Activated T-helper 1 cell treated with Interleukin-2 at 50 U/mL for 16 hours (primary cell): ENCODE measurements around the gene PRKCB.

Experiments
- DNase-seq: peaks from one replicate; pipeline ENCODE4 v3.0.0-alpha.2; 2020; ENCODE audit warnings: low read depth

PRKCB gene

GRCh38 chr16:23943604-23944003 is 107.8 kb downstream of the PRKCB start:
- DNase-seq = no peak

- no peak for DNase-seq
These were observed 108.6 kb downstream of the PRKCB start for GRCh38 chr16:23944381-23944780.

DNA sequence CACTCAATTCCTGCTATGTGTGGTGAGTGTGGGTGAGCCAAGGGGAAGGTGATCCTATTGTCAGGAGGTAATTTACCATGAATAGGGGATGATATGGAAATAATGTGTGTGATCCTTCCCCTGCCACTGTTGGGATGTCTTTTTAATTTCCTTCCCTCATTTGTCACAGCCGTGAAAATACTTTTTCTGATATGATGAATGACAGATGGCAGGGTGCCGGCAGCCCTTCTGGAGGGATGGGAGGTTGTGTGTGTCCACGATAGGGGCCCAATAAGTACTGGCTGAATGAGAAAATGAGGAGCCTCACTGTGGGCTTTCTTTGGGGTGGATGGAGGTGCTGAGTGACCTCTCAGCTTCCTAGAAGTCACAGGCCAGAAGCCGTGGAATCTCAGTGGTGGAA is 109.5 kb downstream of the PRKCB start:
- no peak for DNase-seq

GRCh38 chr16:23947838-23948237 is 112.1 kb downstream of the PRKCB start:
- DNase-seq = no peak

GRCh38 chr16:23948949-23949411 is 113.2 kb downstream of the PRKCB start:
- DNase-seq = peak; percentile 56

DNA sequence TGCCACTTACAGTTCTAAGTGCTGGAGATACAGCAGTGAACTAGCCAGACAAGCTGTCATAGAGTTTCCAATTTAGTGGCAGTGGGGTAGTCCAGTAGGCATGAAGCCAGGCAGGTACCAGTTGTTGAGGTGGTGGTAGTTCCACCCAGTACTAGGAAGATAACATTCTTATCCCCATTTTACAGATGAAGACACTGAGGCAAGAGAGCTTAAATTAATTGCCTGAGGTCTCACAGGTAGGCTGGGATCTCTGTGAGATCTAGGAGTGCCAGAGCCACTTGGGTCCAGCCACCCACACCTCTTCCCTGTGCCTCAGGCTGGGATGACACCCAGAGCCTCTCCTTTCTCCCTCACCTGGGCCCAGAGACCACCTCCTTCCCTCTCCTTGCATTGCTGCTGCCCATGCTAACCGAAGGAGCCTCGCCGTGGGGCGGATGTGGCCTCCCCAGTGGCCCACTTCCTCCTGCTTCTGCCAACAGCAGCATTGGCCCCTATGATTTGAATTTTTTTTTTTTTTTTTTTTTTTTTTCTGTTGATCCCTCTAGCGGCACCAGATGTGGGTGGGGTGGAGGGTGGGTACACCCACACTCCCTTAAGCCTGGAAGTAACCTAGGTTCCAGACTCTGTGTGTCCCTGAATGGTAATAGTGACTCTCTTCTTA is 114.0 kb downstream of the PRKCB start:
- DNase-seq = peak; percentile 67

GRCh38 chr16:23950291-23950894 is 114.6 kb downstream of the PRKCB start:
- DNase-seq = no peak

DNA sequence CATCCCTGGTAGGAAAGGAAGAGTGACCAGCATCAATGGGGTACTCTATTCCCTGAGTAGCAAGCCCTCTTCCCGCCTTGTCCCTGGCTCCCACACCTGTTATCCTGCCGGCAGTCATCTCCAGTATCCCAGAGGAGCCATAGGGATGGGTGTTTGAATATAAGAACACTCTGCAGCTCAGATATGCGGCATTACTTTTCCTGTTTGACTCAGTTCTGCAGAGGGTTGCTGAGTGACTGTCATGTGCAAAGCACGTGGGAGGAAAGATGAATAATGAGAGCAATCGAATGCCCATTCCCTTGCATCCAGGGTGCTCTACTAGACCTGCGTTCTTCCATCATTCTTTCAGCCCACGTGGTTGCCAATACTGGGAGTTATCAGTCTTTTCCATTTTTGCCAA is 115.1 kb downstream of the PRKCB start:
- no peak for DNase-seq

DNA sequence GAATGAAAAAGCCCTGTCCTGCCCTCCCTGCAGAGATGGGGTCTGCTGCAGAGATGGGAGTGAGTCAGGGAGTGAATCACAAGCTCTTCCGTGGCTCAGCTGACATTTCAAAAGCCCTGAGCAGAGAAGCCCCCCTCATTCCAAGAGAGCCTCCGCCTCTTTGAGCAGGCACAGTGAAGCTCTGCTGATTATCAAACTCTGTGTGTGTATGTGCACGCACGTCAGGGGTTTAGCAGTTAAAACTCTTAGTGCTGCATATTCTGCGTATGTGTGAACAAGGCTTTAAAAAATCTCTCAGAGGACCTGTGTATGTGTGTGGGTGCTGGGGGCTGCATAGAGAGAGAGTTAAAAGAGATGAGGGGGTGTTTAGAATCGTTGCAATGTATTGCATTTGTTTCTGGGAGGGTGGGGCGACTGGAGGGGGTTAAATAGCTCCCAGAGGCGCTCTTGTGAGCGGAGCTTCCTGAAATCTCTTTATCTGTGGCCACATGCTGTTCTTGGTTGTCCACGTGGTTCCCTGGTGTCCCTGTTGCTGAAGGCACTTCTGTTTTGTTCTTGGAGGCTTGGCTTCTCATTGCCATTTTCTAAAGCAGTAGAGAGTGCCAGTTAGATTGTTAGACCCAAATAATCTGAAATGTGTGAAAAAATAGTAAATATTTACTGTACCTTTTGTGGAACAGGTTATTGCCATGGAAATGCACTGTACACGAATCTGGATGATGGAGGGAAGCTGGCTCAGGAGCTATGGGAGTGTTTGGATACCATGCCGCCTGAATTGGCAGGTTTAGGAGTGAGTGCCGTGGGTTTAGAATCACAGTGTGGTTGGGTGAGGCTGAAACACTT is 116.6 kb downstream of the PRKCB start:
- DNase-seq = no peak

GRCh38 chr16:23952971-23953300 is 117.2 kb downstream of the PRKCB start:
- no peak for DNase-seq

GRCh38 chr16:23953476-23953875 is 117.7 kb downstream of the PRKCB start:
- no peak for DNase-seq

- no peak for DNase-seq
These were observed 119.3 kb downstream of the PRKCB start for GRCh38 chr16:23955088-23955487.

DNA sequence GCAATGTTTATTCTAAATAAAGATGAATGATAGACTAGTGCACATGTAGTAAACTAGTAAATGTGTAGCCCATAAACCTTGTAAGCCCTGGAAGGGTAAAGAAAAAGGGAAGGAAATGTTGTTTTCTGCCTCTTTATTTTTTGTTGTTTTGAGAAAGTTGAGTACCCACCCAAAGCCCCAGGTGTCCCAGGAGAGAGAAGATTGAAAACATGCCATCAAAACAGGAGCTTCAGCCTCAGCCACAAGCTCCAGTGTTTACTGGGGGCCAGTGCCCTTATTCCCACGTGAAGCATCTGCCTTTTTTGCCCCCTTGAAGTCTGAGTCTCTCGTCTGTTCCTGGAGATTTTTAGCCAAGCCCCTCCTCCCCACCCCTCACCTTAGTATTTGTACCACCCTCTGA is 121.5 kb downstream of the PRKCB start:
- no peak for DNase-seq

DNA sequence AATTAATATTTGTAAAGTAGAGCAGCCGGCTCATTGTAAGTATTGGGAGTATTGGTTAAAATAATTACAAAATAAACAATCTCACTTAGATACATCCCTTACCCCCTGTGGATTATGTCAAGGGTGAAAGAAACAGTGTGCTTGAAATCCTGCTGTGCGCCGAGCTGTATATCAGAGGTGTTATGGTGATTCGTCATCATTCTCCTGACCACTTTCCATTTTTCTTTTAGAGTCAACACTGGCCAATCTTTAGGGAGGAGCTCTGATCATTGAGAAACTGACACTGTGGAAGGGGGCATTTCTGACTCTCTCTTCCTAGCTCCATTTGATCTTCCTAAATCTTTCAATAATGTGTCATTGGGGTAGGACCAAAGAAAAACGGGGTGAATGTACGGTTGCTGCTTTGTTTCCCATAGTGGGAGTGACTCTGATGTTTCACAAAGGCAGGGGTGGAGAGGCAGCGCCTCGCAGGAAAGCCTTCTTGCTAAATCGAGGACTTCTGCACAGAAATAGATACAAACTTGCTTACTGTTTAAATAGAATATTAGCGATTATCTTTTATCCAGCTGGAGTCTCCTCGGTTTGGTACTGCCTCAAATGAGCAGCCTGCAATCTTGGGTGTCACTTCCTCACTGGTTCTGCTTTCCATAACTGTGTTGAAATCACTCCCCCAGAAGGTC is 123.4 kb downstream of the PRKCB start:
- no peak for DNase-seq

DNA sequence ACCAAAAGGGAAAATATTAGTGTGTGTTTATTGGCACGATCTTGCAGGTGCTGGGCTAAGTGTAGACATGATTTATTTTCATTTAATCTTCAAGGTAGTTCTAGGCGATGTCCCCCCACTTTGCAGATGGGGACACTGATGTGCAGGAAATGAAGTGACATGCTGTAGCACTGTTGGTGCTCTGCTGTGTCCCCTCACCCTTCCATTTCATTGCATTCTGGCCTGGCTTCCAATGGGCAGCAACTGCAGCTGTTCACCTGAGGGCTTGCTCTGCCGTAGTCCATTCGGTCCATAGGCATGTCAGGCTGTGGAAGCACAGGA is 123.9 kb downstream of the PRKCB start:
- DNase-seq = no peak

GRCh38 chr16:23960081-23960885 is 124.5 kb downstream of the PRKCB start:
- DNase-seq = no peak

DNA sequence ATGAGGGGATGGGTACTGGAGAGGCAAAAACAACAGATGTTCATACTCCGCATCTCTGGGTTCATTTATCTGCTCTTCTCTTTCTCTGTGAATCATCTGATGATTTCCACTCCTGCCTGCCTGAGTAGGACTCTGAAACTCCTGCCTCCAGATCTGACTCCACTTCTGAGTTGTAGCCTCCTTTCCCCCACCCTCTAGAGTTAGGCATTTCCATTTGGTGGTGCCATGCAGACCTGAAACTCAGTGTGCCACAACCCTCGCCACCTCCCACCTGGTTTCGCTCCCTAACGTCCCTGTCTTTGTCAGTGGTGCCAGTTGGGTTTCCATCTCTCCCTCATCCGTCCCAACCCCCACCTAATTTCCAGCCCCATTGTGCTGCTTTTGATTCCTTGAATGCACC is 126.2 kb downstream of the PRKCB start:
- no peak for DNase-seq

DNA sequence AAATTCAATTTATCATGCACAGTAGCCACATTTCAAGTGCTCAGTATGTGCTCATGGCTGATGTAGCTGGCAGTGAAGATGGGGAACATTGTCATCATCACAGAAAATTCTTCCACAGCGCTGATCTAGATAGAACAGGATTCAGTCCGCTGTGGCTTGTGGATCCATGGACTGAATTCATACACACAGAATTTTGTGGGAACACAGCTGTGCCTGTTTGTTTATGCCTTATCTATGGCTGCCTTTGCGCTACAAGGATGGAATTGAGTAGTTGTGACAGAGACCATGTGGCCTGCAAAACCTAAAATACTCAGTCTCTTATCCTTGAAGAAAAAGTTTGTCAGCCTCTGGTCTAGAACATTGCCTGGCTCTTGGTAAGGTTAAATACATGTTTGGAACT is 128.4 kb downstream of the PRKCB start:
- DNase-seq = no peak

DNA sequence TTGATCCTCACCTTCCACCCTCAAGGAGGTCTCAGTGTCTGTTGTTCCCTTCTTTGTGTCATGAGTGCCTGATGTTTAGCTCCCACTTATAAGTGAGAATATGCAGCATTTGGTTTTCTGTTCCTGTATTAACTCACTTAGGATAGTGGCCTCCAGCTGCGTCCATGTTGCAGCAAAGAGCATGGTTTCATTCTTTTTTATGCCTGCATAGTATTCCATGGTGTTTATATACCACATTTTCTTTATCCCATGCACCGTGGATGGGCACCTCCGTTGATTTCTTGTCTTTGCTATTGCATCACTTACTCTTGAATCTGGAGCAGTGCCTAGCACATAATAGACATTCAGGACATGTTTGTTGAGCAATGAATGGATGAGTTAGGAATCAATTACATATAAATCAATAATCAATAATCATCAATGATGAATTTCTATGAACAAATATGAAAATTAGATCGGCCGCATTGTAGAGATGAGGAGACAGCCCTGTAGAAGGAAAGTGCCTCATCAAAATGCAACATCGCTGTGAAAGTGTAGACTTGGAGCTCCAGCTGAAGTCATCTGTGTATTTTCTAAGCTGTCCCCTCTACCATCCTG is 129.5 kb downstream of the PRKCB start:
- DNase-seq = no peak

- DNase-seq = no peak
These were observed 131.0 kb downstream of the PRKCB start for GRCh38 chr16:23966597-23967394.

DNA sequence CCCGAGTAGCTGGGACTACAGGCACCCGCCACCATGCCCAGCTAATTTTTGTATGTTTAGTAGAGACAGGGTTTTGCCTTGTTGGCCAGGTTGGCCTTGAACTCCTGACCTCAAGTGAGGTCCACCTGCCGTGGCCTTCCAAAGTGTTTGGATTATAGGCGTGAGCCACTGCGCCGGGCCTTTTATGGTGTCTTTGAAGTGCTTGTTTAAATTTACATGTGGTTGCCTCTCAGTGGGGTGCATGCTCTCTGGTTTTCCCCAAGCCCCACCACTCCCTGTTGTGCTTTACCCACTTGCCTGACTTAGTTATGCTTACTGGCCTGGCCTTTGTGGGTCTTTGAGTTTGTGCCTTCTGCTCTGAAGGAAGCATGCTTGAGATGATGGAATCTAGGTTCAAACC is 132.0 kb downstream of the PRKCB start:
- DNase-seq = no peak
